SU-DHL-6 (cell line): Measurements from ENCODE around the gene ZNF280B.

Experiments used
- H2AFZ ChIP-seq: fragments of 200-600 bp; sonication (generic); 2 replicates; pipeline ENCODE4 v1.6.1; 2014; ENCODE audit warnings: low read depth, mild to moderate bottlenecking, moderate library complexity, mixed read lengths, antibody characterized with exemption, low read length; ENCODE audit not compliant: severe bottlenecking
- H3F3A ChIP-seq: fragments of 200-600 bp; shearing (Covaris generic); 2 replicates; pipeline ENCODE4 v1.6.0; 2016; ENCODE audit warnings: antibody characterized with exemption, mild to moderate bottlenecking; ENCODE audit not compliant: insufficient read depth
- H3K27ac ChIP-seq: fragments of 200-600 bp; sonication (generic); 2 replicates; pipeline ENCODE4 v1.5.1; 2016; ENCODE audit warnings: low read depth, mild to moderate bottlenecking, low read length, moderate library complexity, mixed read lengths
- H3K27me3 ChIP-seq: fragments of 200-600 bp; sonication (generic), shearing (Covaris generic); 2 replicates; pipeline ENCODE4 v1.6.0; 2014; ENCODE audit warnings: mild to moderate bottlenecking, low read length
- H3K36me3 ChIP-seq: fragments of 200-600 bp; sonication (generic); 2 replicates; pipeline ENCODE4 v1.6.1; 2014; ENCODE audit warnings: mild to moderate bottlenecking, low read length, mixed read lengths
- H3K4me2 ChIP-seq: fragments of 300-600, 200-600 bp; shearing (Covaris generic), sonication (generic); 2 replicates; pipeline ENCODE4 v1.6.0; 2014; ENCODE audit warnings: low read length, low read depth, mild to moderate bottlenecking; ENCODE audit not compliant: poor library complexity, severe bottlenecking
- H3K4me3 ChIP-seq: fragments of 200-600 bp; sonication (generic); 2 replicates; pipeline ENCODE4 v1.5.1; 2014; ENCODE audit warnings: antibody characterized with exemption, low read length, mild to moderate bottlenecking, mixed read lengths; ENCODE audit not compliant: insufficient read depth, poor library complexity, severe bottlenecking
- H3K79me2 ChIP-seq: fragments of 200-600 bp; sonication (generic); 2 replicates; pipeline ENCODE4 v1.6.1; 2014; ENCODE audit warnings: mild to moderate bottlenecking, low read length, moderate library complexity; ENCODE audit not compliant: insufficient read depth
- H3K9ac ChIP-seq: fragments of 200-600 bp; sonication (generic); 2 replicates; pipeline ENCODE4 v1.7.0; 2014; ENCODE audit warnings: mild to moderate bottlenecking, low read length
- H3K9me2 ChIP-seq: fragments of 200-600 bp; sonication (generic); replicated peaks from 2 replicates; pipeline ENCODE4 v1.6.1; 2014; ENCODE audit warnings: low read length; ENCODE audit not compliant: insufficient read depth
- H3K9me3 ChIP-seq: fragments of 200-600 bp; sonication (generic); 2 replicates; pipeline ENCODE4 v1.6.1; 2014; ENCODE audit warnings: low read length, mixed read lengths; ENCODE audit not compliant: insufficient read depth
- H4K20me1 ChIP-seq: fragments of 200-600 bp; sonication (generic); 2 replicates; pipeline ENCODE4 v1.6.1; 2014; ENCODE audit warnings: low read depth, mild to moderate bottlenecking, antibody characterized with exemption, low read length, moderate library complexity, mixed read lengths
- CTCF ChIP-seq: fragments of 200-600 bp; sonication (generic); IDR thresholded peaks from one replicate; pipeline ENCODE4 v1.5.1; 2017; ENCODE audit warnings: antibody characterized with exemption, mild to moderate bottlenecking, low read length, moderate library complexity; ENCODE audit not compliant: insufficient read depth, poor library complexity, severe bottlenecking
- EZH2phosphoT487 ChIP-seq: fragments of 200-600 bp; sonication (generic), shearing (Covaris generic); conservative IDR thresholded peaks from 2 replicates; pipeline ENCODE4 v1.6.1; 2018; ENCODE audit warnings: mild to moderate bottlenecking, antibody characterized with exemption, low read length, moderate library complexity, mixed read lengths

The ZNF280B gene

GRCh38 chr22:22460060-22460459 is 48.5 kb downstream of the ZNF280B start:
- Histone ChIP-seq H3K79me2 (no peaks in the 10 kb centered on the region), H3K9me3 (peaks cover 14% of the 10 kb centered on the region; the same call in 1 of the 2 replicates), H3K4me2 (no peak overlapping the region), H3K9me2 (no peaks in the 10 kb centered on the region), H3K27ac (no peak overlapping the region), H3K36me3 (no peaks in the 10 kb centered on the region), H3K27me3 (no peaks in the 10 kb centered on the region), H2AFZ (no peak overlapping the region), H3K4me3 (no peak overlapping the region), H3F3A (peaks cover 4% of the 10 kb centered on the region; the same call in 1 of the 2 replicates), H4K20me1 (no peaks in the 10 kb centered on the region), H3K9ac (no peak overlapping the region)
- no peak for TF ChIP-seq EZH2phosphoT487
- TF ChIP-seq CTCF = no peak

GRCh38 chr22:22458896-22459588 is 49.5 kb downstream of the ZNF280B start:
- no peak for TF ChIP-seq EZH2phosphoT487
- no peak for TF ChIP-seq CTCF
- H3K36me3 ChIP-seq = no peaks in the 10 kb centered on the region
- no peaks in the 10 kb centered on the region for H3K27me3 ChIP-seq
- no peak overlapping the region for H3K4me2 ChIP-seq
- H3F3A ChIP-seq = peaks cover 4% of the 10 kb centered on the region; the same call in 1 of the 2 replicates
- H3K79me2 ChIP-seq = no peaks in the 10 kb centered on the region
- no peaks in the 10 kb centered on the region for H3K9me2 ChIP-seq
- peaks cover 14% of the 10 kb centered on the region; the same call in 1 of the 2 replicates for H3K9me3 ChIP-seq
- H3K9ac ChIP-seq = no peak overlapping the region
- H4K20me1 ChIP-seq = no peaks in the 10 kb centered on the region
- H2AFZ ChIP-seq = no peak overlapping the region
- H3K27ac ChIP-seq = no peak overlapping the region
- H3K4me3 ChIP-seq = no peak overlapping the region

GRCh38 chr22:22458387-22458786 is 50.2 kb downstream of the ZNF280B start:
- TF ChIP-seq CTCF (no peak), EZH2phosphoT487 (no peak)
- Histone ChIP-seq H2AFZ (no peak overlapping the region), H3K9ac (no peak overlapping the region), H3K27me3 (no peaks in the 10 kb centered on the region), H3K9me3 (peaks cover 14% of the 10 kb centered on the region; the same call in 1 of the 2 replicates), H3K79me2 (no peaks in the 10 kb centered on the region), H3K27ac (no peak overlapping the region), H3K9me2 (no peaks in the 10 kb centered on the region), H3K36me3 (no peaks in the 10 kb centered on the region), H4K20me1 (no peaks in the 10 kb centered on the region), H3K4me2 (no peak overlapping the region), H3K4me3 (no peak overlapping the region), H3F3A (peaks cover 4% of the 10 kb centered on the region; the same call in 1 of the 2 replicates)
